ENCODE results near the gene SDSL. TPM values are rescaled to one million over a fixed set of nuclear protein-coding genes. Genes with fewer than 3 reads are reported as not detected.
A peak's percentile ranks its signal among the peaks of the same experiment; 100 is the strongest.

Gene SDSL
- total RNA-seq, 6 experiments from 2014 or later, result 25.5 to 85.7 (median 32.3) TPM

DNA sequence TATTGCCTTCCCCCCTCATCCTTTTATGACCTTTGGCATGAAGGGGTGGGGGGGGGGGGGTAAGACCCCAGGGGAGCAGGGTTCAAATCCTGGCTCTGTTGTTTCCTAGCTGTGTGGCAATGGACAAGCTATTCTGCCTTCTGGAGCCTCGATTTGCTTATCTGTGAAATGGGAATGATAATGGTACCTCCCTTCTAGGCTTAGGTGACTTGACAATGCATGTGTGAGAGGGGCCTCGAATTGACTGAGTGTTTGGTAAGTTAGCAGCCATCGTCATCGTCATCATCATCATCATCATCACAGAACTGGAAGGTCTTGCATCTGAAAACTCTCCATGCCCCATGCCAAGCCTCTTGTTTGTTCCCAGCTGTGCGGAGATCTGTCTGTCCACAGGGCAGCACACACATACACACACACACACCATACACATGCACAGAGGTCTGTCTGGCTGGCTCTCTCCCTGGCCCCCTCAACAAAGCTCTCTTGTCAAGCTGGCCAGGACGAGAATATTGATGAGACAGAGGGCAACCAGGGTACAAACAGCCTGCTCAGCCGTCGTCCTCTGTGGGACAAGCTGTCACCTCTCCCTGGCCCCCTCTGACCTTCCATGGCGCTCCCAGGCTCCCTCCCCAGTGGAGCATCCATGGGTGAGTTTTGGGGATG lies 12.6 kb upstream of the SDSL start:
- ATAC-seq (peak in 3 of 4 donors; percentile 9 to 15 (median 13)), DNase-seq (peak in 1 of 3 donors; percentile 69)
- Histone ChIP-seq H3K9me3 (no peaks in the 10 kb centered on the region), H3K27ac (peak overlapping the region in 2 of 3 donors; percentile 18 to 54), H3K27me3 (no peaks in the 10 kb centered on the region), H3K4me1 (peaks cover 0 to 24% (median 9%) of the 10 kb centered on the region in 4 donors), H3K36me3 (no peaks in the 10 kb centered on the region), H3K4me3 (no peak overlapping the region)
- intact Hi-C loops (cut with DNase I), result no loop called here
- WGBS (ENCODE audit: insufficient coverage, low coverage, low lambda C conversion rate, missing lambda C conversion rate), result 34% methylated on average over 5 of the region's 9 CpGs
- TF ChIP-seq, protein P1, sequence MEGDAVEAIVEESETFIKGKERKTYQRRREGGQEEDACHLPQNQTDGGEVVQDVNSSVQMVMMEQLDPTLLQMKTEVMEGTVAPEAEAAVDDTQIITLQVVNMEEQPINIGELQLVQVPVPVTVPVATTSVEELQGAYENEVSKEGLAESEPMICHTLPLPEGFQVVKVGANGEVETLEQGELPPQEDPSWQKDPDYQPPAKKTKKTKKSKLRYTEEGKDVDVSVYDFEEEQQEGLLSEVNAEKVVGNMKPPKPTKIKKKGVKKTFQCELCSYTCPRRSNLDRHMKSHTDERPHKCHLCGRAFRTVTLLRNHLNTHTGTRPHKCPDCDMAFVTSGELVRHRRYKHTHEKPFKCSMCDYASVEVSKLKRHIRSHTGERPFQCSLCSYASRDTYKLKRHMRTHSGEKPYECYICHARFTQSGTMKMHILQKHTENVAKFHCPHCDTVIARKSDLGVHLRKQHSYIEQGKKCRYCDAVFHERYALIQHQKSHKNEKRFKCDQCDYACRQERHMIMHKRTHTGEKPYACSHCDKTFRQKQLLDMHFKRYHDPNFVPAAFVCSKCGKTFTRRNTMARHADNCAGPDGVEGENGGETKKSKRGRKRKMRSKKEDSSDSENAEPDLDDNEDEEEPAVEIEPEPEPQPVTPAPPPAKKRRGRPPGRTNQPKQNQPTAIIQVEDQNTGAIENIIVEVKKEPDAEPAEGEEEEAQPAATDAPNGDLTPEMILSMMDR (IDR thresholded peaks at IDR 0.05), result no peak
- TF ChIP-seq POLR2A (IDR thresholded peaks at IDR 0.05), result no peak

DNA sequence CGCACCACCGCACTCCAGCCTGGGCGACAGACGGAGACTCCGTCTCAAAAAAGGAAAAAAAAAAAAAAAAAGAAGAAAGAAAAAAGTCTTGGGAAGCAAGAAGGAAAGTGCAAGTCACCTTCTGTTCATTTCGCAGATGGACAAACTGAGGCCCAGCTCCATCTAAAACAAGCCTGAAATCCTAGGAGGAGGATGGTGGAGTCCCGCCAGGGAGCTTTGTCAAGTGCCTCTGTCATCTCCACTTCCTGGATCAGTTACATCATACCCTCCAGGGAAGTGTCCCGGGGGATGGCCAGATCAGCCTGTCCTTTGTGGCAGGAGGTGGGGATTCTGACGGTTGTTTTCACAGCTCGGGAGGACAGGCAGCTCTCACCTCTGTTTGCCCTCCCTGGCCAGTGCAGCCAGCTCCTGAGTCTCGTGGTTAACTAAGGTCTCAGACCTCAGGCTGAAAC lies 8.7 kb upstream of the SDSL start:
- peak; percentile 57 to 76 (median 72) for ATAC-seq
- 45% methylated on average over 11 of the region's 11 CpGs for WGBS (ENCODE audit: insufficient coverage, low coverage, low lambda C conversion rate, missing lambda C conversion rate)
- no peaks in the 10 kb centered on the region for H3K36me3 ChIP-seq
- H3K4me3 ChIP-seq, result no peak overlapping the region
- peak overlapping the region; percentile 63 to 99 (median 95) for H3K27ac ChIP-seq
- intact Hi-C loops (cut with DNase I), result no loop called here
- peaks cover 0 to 27% (median 13%) of the 10 kb centered on the region in 4 donors for H3K4me1 ChIP-seq
- no peaks in the 10 kb centered on the region for H3K9me3 ChIP-seq
- H3K27me3 ChIP-seq, result no peaks in the 10 kb centered on the region
- TF ChIP-seq POLR2A (IDR thresholded peaks at IDR 0.05), result peak; percentile 64
- TF ChIP-seq, protein P1 (IDR thresholded peaks at IDR 0.05), result no peak
- DNase-seq, result peak; percentile 82 to 95 (median 92)

DNA sequence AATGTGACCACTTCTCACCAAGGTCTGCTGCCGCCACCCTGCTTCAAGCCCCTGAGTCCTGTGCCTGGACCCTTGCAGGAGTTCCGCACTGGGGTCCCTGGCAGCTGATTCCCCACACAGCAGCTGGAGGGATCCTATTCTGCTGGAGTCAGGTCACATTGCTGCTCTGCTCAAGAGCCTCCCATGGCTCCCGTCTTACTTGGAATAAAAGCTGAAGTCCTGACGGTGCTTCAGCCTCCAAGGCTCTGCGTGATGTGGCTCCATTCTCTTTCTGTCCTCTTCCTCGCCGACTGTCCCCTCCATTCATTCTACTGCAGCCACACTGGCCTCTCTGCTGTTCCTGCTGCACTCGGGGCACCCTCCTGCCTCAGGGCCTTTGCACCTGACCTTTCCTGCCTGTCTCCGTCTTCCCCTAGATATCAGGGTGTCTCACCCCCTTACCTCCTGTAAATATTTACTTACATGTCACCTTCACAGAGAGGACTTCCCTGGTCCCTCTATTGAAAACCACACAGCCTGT lies 7.6 kb upstream of the SDSL start:
- peaks cover 0 to 35% (median 17%) of the 10 kb centered on the region in 4 donors for H3K4me1 ChIP-seq
- ATAC-seq (no peak), DNase-seq (no peak)
- H3K4me3 ChIP-seq, result no peak overlapping the region
- no peaks in the 10 kb centered on the region for H3K9me3 ChIP-seq
- intact Hi-C loops (cut with DNase I), result no loop called here
- WGBS (ENCODE audit: insufficient coverage, low coverage, low lambda C conversion rate, missing lambda C conversion rate), result 75% methylated on average over 7 of the region's 9 CpGs
- peak overlapping the region; percentile 63 to 99 (median 95) for H3K27ac ChIP-seq
- H3K36me3 ChIP-seq, result no peaks in the 10 kb centered on the region
- TF ChIP-seq, protein P1 (IDR thresholded peaks at IDR 0.05), result no peak
- TF ChIP-seq POLR2A (IDR thresholded peaks at IDR 0.05), result no peak
- H3K27me3 ChIP-seq, result no peaks in the 10 kb centered on the region

DNA sequence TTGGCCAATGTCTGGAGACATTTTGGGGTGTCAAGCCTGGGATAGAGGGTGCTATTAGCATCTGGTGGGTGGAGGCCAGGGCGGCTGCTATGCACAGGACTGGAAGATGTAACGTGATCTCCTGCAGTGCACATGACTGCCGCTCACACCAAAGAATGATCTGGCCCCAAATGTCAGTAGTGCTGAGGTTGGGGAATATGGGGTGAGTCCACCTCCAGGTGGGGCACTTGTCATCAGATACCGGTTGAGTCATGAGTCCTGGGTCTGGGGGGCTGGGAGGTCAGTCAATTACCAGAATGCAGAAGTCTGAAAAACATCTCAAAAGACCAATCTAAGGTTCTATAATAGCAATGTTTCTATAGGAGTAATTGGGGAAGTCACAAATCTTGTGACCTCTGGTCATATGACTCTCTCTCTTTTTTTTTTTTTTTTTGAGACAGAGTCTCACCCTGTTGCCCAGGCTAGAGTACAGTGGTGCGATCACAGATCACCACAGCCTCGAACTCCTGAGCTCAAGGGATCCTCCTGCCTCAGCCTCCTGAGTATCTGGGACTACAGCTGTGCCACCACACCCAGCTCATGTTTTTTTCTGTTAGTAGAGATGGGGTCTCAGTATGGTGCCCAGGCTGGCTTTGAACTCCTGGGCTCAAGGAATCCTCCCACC lies 6.0 kb upstream of the SDSL start:
- Histone ChIP-seq H3K27me3 (no peaks in the 10 kb centered on the region), H3K9me3 (no peaks in the 10 kb centered on the region), H3K36me3 (no peaks in the 10 kb centered on the region), H3K4me1 (peaks cover 0 to 45% (median 22%) of the 10 kb centered on the region in 4 donors), H3K4me3 (no peak overlapping the region), H3K27ac (peak overlapping the region; percentile 63 to 99 (median 95))
- no peak for DNase-seq
- intact Hi-C loops (cut with DNase I), result no loop called here
- TF ChIP-seq, protein P1 (IDR thresholded peaks at IDR 0.05), result no peak
- TF ChIP-seq POLR2A (IDR thresholded peaks at IDR 0.05), result no peak
- peak in 2 of 4 donors; percentile 0 to 2 for ATAC-seq
- 52% methylated on average over 6 of the region's 6 CpGs for WGBS (ENCODE audit: insufficient coverage, low coverage, low lambda C conversion rate, missing lambda C conversion rate)
